Epithelial cell of esophagus (primary cell): ENCODE results near the gene FOCAD.
A peak's percentile ranks its signal among the peaks of the same experiment; 100 is the strongest.

ENCODE experiments used
- DNase-seq: peaks from one replicate; pipeline ENCODE4 v3.0.0; 2010; ENCODE audit warnings: low read depth
- H3K4me3 ChIP-seq: 2 replicates; pipeline ENCODE4 v1.5.1; 2011; ENCODE audit warnings: mild to moderate bottlenecking, low read length, control low read depth
- TF ChIP-seq, protein P1 (sequence below): IDR thresholded peaks from 2 replicates; pipeline ENCODE4 v1.5.1; 2011; ENCODE audit warnings: low read depth, mild to moderate bottlenecking, low read length, control low read depth, inconsistent platforms; ENCODE audit not compliant: insufficient read depth; ENCODE audit errors: missing control alignments

The FOCAD gene

GRCh38 chr9:20997503-20998076 lies 313.5 kb downstream of the FOCAD start:
- TF ChIP-seq, protein P1, sequence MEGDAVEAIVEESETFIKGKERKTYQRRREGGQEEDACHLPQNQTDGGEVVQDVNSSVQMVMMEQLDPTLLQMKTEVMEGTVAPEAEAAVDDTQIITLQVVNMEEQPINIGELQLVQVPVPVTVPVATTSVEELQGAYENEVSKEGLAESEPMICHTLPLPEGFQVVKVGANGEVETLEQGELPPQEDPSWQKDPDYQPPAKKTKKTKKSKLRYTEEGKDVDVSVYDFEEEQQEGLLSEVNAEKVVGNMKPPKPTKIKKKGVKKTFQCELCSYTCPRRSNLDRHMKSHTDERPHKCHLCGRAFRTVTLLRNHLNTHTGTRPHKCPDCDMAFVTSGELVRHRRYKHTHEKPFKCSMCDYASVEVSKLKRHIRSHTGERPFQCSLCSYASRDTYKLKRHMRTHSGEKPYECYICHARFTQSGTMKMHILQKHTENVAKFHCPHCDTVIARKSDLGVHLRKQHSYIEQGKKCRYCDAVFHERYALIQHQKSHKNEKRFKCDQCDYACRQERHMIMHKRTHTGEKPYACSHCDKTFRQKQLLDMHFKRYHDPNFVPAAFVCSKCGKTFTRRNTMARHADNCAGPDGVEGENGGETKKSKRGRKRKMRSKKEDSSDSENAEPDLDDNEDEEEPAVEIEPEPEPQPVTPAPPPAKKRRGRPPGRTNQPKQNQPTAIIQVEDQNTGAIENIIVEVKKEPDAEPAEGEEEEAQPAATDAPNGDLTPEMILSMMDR: no peak
- no peak overlapping the region for H3K4me3 ChIP-seq
- DNase-seq: no peak

GRCh38 chr9:21001581-21001980 lies 317.5 kb downstream of the FOCAD start:
- TF ChIP-seq, protein P1: no peak
- no peak overlapping the region for H3K4me3 ChIP-seq

DNA sequence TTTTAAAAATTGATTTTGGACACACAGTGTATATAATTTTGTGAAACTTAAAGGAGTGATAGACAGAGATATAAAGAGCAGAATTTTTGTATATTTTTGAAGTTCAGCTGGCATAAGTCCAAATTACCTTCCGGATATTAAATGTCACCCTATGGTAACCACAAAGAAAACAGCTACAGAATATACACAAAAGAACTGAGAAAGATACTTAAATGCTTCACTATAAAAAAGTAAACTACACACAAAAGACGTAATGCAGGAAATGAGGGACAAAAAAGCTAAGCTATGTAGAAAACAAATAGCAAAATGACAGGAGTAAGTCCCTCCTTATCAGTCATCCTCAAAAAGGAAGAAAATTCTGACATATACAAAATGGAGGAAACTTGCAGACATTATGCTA lies 318.0 kb downstream of the FOCAD start:
- TF ChIP-seq, protein P1: no peak
- H3K4me3 ChIP-seq: no peak overlapping the region
- no peak for DNase-seq

More at GRCh38 chr9:21001581-21001980, 317.5 kb downstream of the FOCAD start:
- no peak for DNase-seq

DNA sequence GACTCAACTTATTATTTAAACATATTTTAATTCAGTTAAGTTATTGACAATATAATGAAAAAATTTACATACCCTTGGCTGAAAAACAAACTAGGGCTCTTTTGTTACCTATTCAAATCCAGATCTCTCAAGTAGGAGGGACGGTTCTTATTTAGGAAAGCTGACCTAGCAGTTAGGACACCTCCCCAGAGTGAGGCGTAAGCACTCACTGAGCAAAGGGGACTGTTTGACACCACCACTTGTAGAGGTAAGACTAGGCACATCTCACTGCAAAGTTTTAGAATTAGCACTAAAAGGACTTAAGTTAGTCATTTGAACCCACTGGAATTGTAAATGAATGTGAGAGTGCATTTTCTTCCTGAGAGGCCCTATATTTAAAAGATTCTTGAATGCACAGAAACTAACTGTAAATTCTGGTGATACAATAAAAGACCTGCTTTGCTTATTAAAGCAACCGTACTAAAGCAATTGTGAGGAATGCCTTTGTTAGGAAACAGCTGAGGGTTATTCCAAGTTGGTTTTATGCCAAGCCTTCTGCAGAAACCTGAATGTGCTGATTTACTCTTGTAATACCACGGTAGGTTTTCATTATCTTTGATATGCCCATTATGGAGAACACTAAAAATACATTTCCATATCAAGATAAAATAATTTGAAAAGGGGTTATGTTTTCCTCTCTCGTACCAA lies 331.2 kb downstream of the FOCAD start:
- TF ChIP-seq, protein P1: no peak
- DNase-seq: no peak
- no peak overlapping the region for H3K4me3 ChIP-seq

GRCh38 chr9:21015995-21016394 lies 331.9 kb downstream of the FOCAD start:
- DNase-seq: no peak
- TF ChIP-seq, protein P1: no peak
- H3K4me3 ChIP-seq: no peak overlapping the region

DNA sequence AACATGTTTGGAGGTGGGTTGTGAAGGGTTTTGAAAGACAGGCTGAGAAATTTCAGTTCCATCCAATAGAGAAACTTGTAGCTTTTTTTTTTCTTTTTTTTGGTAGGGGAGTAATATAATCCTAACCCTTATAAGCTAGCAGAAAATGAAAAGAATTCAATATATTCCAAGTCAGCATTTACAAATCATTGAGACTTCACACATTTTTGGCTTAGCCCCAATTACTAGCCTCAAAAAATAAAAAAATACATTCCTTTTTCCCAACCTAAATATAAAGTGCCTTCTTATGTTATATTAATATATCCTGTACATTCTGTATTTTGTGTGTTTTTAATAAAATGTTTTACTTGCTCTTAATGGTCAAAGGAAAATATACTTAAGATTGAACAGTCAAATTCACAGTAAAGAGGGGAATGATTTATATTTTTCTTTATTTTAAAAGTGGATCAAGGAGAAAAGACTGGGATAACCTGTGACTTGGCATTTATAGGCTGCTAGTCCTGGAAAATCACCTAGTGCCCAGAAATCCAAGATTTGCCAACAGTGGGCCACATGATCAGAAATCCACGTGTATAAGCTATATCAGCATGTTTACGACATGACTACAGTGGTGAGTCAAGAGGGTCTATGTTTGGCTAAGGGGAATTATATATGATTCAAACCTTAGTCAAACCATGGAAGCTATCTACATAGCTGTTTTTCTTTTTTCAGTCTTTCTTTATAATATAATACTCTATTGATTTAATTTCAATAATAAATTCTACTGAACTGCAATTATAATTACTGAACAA lies 332.8 kb downstream of the FOCAD start:
- no peak overlapping the region for H3K4me3 ChIP-seq
- peak; percentile 93 for DNase-seq
- TF ChIP-seq, protein P1: no peak
